HT-29 (cell line): ENCODE measurements around the gene NCDN. TPM values are rescaled to one million over a fixed set of nuclear protein-coding genes. Genes with fewer than 3 reads are reported as not detected.

Experiments used
- DNase-seq: peaks from one replicate; pipeline ENCODE4 v3.0.0-alpha.2; 2015; ENCODE audit warnings: low spot score
- total RNA-seq: library from RNA; depleted of rRNA; stranded (reverse); fragments of >200 nt; shearing (Covaris generic); gene quantifications from 2 replicates; pipeline ENCODE4 v1.2.3, GENCODE V29; 2014; rRNA removed

The NCDN gene
- total RNA-seq: 42.4 and 50.9 TPM in 2 replicates

- peak; percentile 95 for DNase-seq
These were observed at the start of gene NCDN for GRCh38 chr1:35557611-35558373. Gene NCDN (plus strand): TSS chr1:35557799. CDS start chr1:35558191, 392 bp downstream.

GRCh38 chr1:35507947-35508346 is 49.7 kb upstream of the NCDN start:
- no peak for DNase-seq

- DNase-seq: no peak
These were observed 48.0 kb upstream of the NCDN start for GRCh38 chr1:35509558-35509957.

- DNase-seq: no peak
These were observed 46.3 kb upstream of the NCDN start for GRCh38 chr1:35511305-35511704.

- DNase-seq: no peak
These were observed 39.4 kb upstream of the NCDN start for GRCh38 chr1:35518183-35518582.

GRCh38 chr1:35519432-35519831 is 38.2 kb upstream of the NCDN start:
- no peak for DNase-seq

- peak; percentile 64 for DNase-seq
These were observed 33.5 kb upstream of the NCDN start for GRCh38 chr1:35524106-35524505.

GRCh38 chr1:35530168-35530567 is 27.4 kb upstream of the NCDN start:
- DNase-seq: no peak

- no peak for DNase-seq
These were observed 26.7 kb upstream of the NCDN start for GRCh38 chr1:35530946-35531345.

GRCh38 chr1:35531368-35531767 is 26.2 kb upstream of the NCDN start:
- no peak for DNase-seq

GRCh38 chr1:35532497-35533223 is 24.9 kb upstream of the NCDN start:
- no peak for DNase-seq

GRCh38 chr1:35533586-35533985 is 24.0 kb upstream of the NCDN start:
- DNase-seq: no peak

- DNase-seq: no peak
These were observed 22.4 kb upstream of the NCDN start for GRCh38 chr1:35535243-35535642.

GRCh38 chr1:35536556-35537162 is 20.9 kb upstream of the NCDN start:
- no peak for DNase-seq

- no peak for DNase-seq
These were observed 19.8 kb upstream of the NCDN start for GRCh38 chr1:35537806-35538205.

- DNase-seq: no peak
These were observed 18.4 kb upstream of the NCDN start for GRCh38 chr1:35539073-35539823.

- no peak for DNase-seq
These were observed 17.8 kb upstream of the NCDN start for GRCh38 chr1:35539824-35540261.

- peak; percentile 55 for DNase-seq
These were observed 12.6 kb upstream of the NCDN start for GRCh38 chr1:35544976-35545375.

GRCh38 chr1:35546614-35547013 is 11.0 kb upstream of the NCDN start:
- no peak for DNase-seq

GRCh38 chr1:35553851-35554250 is 3.7 kb upstream of the NCDN start:
- DNase-seq: no peak

GRCh38 chr1:35554266-35555211 is 3.1 kb upstream of the NCDN start:
- peak; percentile 64 for DNase-seq
